Body of pancreas (tissue), 4 donors: Measurements from ENCODE around the gene IGF1R. TPM values are rescaled to one million over a fixed set of nuclear protein-coding genes. Genes with fewer than 3 reads are reported as not detected.

Experiments
- ATAC-seq: fragments of 150-250 bp; one replicate; pipeline ENCODE4 v1.9.1; 2016
- DNase-seq, 4 donors: peaks; one replicate each; pipeline ENCODE4 v3.0.0-alpha.2; 2019
- H3K27ac ChIP-seq, 4 donors: fragments of 200-600 bp; sonication (generic); 1 replicate in 3 of 4; 2 replicates in 1 of 4; pipeline versions ENCODE4 v1.5.1 to v1.6.1; 2016 to 2019; ENCODE audit warnings: mild to moderate bottlenecking in 1 of 4, mixed read lengths in 1 of 4, moderate library complexity in 1 of 4
- H3K27me3 ChIP-seq, 2 donors: fragments of 200-600 bp; sonication (generic); one replicate each; pipeline ENCODE4 v1.6.0; 2016; ENCODE audit warnings: mild to moderate bottlenecking in 1 of 2
- H3K36me3 ChIP-seq, 2 donors: fragments of 200-600 bp; sonication (generic); replicated peaks in 1 of 2; 2 replicates each; pipeline ENCODE4 v1.5.1; 2016; ENCODE audit warnings: low read depth in 2 of 2; ENCODE audit not compliant: insufficient read depth in 1 of 2
- H3K4me1 ChIP-seq: fragments of 200-600 bp; sonication (generic); one replicate; pipeline ENCODE4 v1.6.0; 2016
- H3K4me3 ChIP-seq, 2 donors: fragments of 200-600 bp; sonication (generic); 1 replicate in 1 of 2; 2 replicates in 1 of 2; pipeline ENCODE4 v1.5.1; 2016 to 2019
- H3K9me3 ChIP-seq, 3 donors: fragments of 200-600 bp; sonication (generic); 1 replicate in 2 of 3; 2 replicates in 1 of 3; pipeline ENCODE4 v1.5.1; 2016
- CTCF ChIP-seq, 7 experiments: fragments of 450-650 bp in 4 of 7; fragments of 200-600 bp in 3 of 7; sonication (generic) in 3 of 7; IDR thresholded peaks; one replicate each; pipeline ENCODE4 v1.5.1; 2016 to 2019; ENCODE audit warnings: antibody characterized with exemption in 7 of 7
- POLR2A ChIP-seq, 3 donors: fragments of 450-650 bp; IDR thresholded peaks; one replicate each; pipeline ENCODE4 v1.6.1; 2016; ENCODE audit warnings: antibody characterized with exemption in 3 of 3, mild to moderate bottlenecking in 2 of 3
- WGBS, 2 donors: methylation state at CpG; one replicate each; pipeline ENCODE4 v1.1.5; 2017; 5-methylcytosine and 5-hydroxymethylcytosine counted together
- intact Hi-C: fragments of 100-400 bp; cut with DNase I; formaldehyde crosslinking; loops from one replicate; pipeline ENCODE4 v1.15.1; 2023
- total RNA-seq, 2 donors: library from RNA; depleted of rRNA; stranded (reverse); fragments of >200 nt; gene quantifications; one replicate each; pipeline ENCODE4 v1.1.0, GENCODE V29; 2016

Gene IGF1R
- total RNA-seq, 2 donors from 2014 or later = 34.8 to 55.7 TPM

GRCh38 chr15:98759277-98759676, 110.9 kb downstream of the IGF1R start:
- ATAC-seq = no peak

DNA sequence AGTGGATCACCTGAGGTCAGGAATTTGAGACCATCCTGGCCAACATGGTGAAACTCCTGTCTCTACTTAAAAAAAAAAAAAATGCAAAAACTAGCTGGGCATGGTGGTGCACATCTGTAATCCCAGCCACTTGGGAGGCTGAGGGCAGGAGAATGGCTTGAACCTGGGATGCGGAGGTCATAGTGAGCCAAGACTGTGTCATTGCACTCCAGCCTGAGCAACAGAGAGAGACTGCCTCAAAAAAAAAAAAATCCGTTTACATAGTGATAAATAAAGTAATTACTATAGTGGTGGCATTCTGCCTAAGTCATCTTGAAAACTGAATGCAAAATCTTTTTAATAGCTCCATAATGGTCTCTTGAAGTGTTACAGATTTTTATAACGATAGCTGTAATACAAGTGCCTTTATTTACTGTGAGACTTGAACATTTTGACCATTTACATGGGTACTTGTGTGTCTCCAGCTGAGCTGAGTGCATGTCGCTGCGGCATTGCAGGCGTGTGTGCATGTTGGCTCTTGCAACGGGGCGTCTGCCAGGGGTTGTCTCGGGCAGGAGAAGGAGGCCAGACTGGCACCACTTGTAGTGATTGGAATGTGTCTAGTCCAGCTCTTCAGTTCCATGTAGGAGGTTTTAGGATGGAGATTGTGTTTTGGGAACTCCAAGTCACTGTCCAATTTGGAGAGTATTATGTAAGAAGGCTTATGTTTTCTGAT, 111.9 kb downstream of the IGF1R start:
- TF ChIP-seq CTCF (IDR thresholded peaks at IDR 0.05) (no peak), POLR2A (IDR thresholded peaks at IDR 0.05) (no peak)
- H3K4me3 ChIP-seq = no peak overlapping the region
- no peaks in the 10 kb centered on the region for H3K36me3 ChIP-seq
- no peak for ATAC-seq
- H3K4me1 ChIP-seq = peaks cover 42% of the 10 kb centered on the region
- WGBS, 2 donors = 37 to 47% methylated on average over 9 of the region's 9 CpGs
- H3K27me3 ChIP-seq = no peaks in the 10 kb centered on the region
- no peak overlapping the region for H3K27ac ChIP-seq
- H3K9me3 ChIP-seq = no peaks in the 10 kb centered on the region
- intact Hi-C loops = no loop called here
- peak in 2 of 4 donors; percentile 34 to 45 for DNase-seq

More at GRCh38 chr15:98759277-98759676, 110.9 kb downstream of the IGF1R start:
- no peaks in the 10 kb centered on the region for H3K27me3 ChIP-seq
- no peaks in the 10 kb centered on the region for H3K9me3 ChIP-seq
- no peak for DNase-seq
- H3K36me3 ChIP-seq = no peaks in the 10 kb centered on the region
- no peak overlapping the region for H3K4me3 ChIP-seq
- 64 to 80% methylated on average over 3 of the region's 3 CpGs for WGBS, 2 donors
- no peak overlapping the region for H3K27ac ChIP-seq
- peaks cover 45% of the 10 kb centered on the region for H3K4me1 ChIP-seq
- intact Hi-C loops = no loop called here
- TF ChIP-seq CTCF (IDR thresholded peaks at IDR 0.05) = no peak
- TF ChIP-seq POLR2A (IDR thresholded peaks at IDR 0.05) = no peak

DNA sequence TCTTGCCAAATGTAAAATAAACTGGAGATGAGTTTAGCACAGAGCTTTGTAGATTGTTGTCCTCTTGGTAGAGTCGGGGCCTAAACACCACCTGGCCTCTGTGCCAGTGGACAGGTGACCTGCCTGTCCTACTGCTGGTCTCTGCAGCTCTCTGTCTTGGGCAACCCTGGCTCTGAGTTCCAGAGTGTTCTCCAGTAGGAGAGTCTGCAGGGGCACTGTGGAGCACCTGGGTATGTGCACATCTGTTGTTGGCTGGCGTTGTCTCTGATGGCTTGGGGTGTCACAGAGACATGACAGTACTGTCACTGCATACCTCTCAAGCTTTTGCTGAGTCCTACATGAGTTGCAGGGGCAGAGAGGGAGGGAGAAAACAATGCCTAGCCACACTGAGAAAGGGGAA, 112.6 kb downstream of the IGF1R start:
- whole genome bisulfite sequencing, 2 donors = 71 to 81% methylated on average over 2 of the region's 2 CpGs
- no peaks in the 10 kb centered on the region for H3K27me3 ChIP-seq
- peaks cover 45% of the 10 kb centered on the region for H3K4me1 ChIP-seq
- H3K9me3 ChIP-seq = no peaks in the 10 kb centered on the region
- H3K36me3 ChIP-seq = no peaks in the 10 kb centered on the region
- TF ChIP-seq CTCF (IDR thresholded peaks at IDR 0.05) = no peak
- no peak for TF ChIP-seq POLR2A (IDR thresholded peaks at IDR 0.05)
- H3K27ac ChIP-seq = no peak overlapping the region
- DNase-seq = no peak
- no peak for ATAC-seq
- intact Hi-C loops = no loop called here
- no peak overlapping the region for H3K4me3 ChIP-seq

GRCh38 chr15:98763179-98763578, 114.8 kb downstream of the IGF1R start:
- Histone ChIP-seq H3K9me3 (no peaks in the 10 kb centered on the region), H3K27me3 (no peaks in the 10 kb centered on the region), H3K4me3 (no peak overlapping the region), H3K4me1 (peaks cover 45% of the 10 kb centered on the region), H3K36me3 (no peaks in the 10 kb centered on the region), H3K27ac (peak overlapping the region in 3 of 4 donors; percentile 9 to 59 (median 52))
- ATAC-seq = peak; percentile 66
- WGBS, 2 donors = 10 to 19% methylated on average over 4 of the region's 4 CpGs
- intact Hi-C loops = no loop called here
- DNase-seq = no peak
- TF ChIP-seq CTCF (IDR thresholded peaks at IDR 0.05) (no peak), POLR2A (IDR thresholded peaks at IDR 0.05) (no peak)

DNA sequence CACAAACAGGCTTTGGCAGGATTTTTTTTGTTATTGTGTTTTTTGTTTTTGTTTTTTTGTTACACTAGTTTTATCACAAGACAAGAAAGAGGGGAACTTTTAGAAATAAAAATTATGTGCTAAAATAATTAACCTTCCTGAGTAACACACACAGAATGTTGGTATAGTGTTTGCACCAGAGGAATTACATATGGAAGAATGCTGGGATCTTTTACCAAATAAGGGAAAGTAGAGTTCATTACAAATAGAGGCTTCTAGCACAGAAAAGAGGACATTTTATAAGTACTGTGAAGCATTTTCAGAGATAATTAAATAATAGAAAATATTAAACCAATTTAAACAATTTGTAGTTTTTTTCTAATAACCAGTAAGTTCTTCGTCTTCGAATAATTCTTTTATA, 116.0 kb downstream of the IGF1R start:
- TF ChIP-seq CTCF (IDR thresholded peaks at IDR 0.05) (no peak), POLR2A (IDR thresholded peaks at IDR 0.05) (no peak)
- peak overlapping the region in 1 of 4 donors; percentile 59 for H3K27ac ChIP-seq

More for the DNA sequence above, 116.0 kb downstream of the IGF1R start:
- H3K4me3 ChIP-seq = no peak overlapping the region
- DNase-seq (no peak), ATAC-seq (no peak)
- intact Hi-C loops = no loop called here
- WGBS, 2 donors = 96 to 97% methylated on average over 2 of the region's 2 CpGs
- no peaks in the 10 kb centered on the region for H3K9me3 ChIP-seq
- H3K27me3 ChIP-seq = no peaks in the 10 kb centered on the region
- H3K36me3 ChIP-seq = no peaks in the 10 kb centered on the region
- H3K4me1 ChIP-seq = peaks cover 39% of the 10 kb centered on the region
